ENCODE results near the gene SLC35F6. TPM values are rescaled to one million over a fixed set of nuclear protein-coding genes. Genes with fewer than 3 reads are reported as not detected.

The SLC35F6 gene
- total RNA-seq (2021) (10.3 to 12.0 TPM (median 11.9 TPM) in 3 replicates), Bru-seq, nascent RNA (percentile 67 among the genes with signal in this experiment)
- long read RNA-seq, experiment 1, transcript SLC35F6-201 (6 exons, 3,898 nt), result major isoform, 7 of 11 reads
- long read RNA-seq, experiment 1, partial matches to known transcripts, result 0 of 11 reads
- long read RNA-seq, experiment 1, other reads (novel, unspliced or antisense), result 3 of 11 reads
- long read RNA-seq, experiment 2, partial matches to known transcripts, result 0 of 1 reads
- long read RNA-seq, experiment 2, other reads (novel, unspliced or antisense), result 0 of 1 reads
- long read RNA-seq, experiment 3, partial matches to known transcripts, result 0 of 4 reads
- long read RNA-seq, experiment 3, other reads (novel, unspliced or antisense), result 1 of 4 reads

- Mint-ChIP-seq H3K36me3 (no peaks in the 10 kb centered on the region), H3K27me3 (ENCODE audit: low read depth) (peaks cover 14% of the 10 kb centered on the region), H3K4me1 (peaks cover 7% of the 10 kb centered on the region), H3K4me3 (peak within 1 kb of the TSS; percentile 88), H3K27ac (no peak within 1 kb of the TSS), H3K9me3 (no peaks in the 10 kb centered on the region)
- CTCF ChIA-PET, result interaction anchor here (1.1 to 1.4 kb wide), 3 partner anchors 21 to 162 kb away, joined by 3 to 4 read pairs (median 3); partner anchors contain the start of gene CENPA
- peak; percentile 73 for DNase-seq (ENCODE audit: low spot score)
- POLR2A ChIA-PET, result interaction anchor here (0.6 kb wide), 2 partner anchors 18 to 470 kb away, joined by 3 to 9 read pairs; no protein-coding TSS in a partner anchor
- ATAC-seq, result peak; percentile 88
- TF ChIP-seq, protein P1, sequence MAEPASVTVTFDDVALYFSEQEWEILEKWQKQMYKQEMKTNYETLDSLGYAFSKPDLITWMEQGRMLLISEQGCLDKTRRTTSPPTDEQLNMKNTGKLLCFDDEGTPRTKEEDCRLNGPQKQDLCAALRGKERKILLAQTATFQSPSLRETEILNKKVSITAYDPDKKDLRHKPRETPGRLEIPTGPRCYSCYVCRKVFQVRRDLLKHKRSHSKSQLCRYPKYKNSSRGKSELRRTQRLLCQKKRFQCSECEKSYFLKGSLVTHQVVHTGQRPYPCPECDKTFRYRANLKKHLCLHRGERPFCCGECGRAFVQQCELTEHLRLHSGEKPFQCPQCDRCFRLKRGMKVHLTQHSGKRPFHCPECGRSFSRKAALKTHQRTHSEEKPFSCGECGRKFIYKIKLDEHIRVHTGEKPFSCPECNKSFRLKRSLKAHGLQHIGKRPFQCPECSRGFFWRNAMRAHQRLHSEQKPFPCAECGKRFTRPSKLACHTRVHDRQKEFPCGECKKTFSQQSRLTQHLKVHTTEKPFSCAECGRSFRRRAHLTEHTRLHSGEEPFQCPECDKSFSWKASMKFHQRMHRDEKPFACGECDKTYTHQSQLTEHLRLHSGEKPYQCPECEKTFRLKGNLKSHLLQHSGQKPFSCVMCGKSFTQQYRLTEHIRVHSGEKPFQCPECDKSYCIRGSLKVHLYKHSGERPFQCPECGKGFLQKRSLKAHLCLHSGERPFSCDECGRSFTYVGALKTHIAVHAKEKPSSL (CRISPR knock-in tag; conservative IDR thresholded peaks at IDR 0.05), result no peak
- TF ChIP-seq, protein P2, sequence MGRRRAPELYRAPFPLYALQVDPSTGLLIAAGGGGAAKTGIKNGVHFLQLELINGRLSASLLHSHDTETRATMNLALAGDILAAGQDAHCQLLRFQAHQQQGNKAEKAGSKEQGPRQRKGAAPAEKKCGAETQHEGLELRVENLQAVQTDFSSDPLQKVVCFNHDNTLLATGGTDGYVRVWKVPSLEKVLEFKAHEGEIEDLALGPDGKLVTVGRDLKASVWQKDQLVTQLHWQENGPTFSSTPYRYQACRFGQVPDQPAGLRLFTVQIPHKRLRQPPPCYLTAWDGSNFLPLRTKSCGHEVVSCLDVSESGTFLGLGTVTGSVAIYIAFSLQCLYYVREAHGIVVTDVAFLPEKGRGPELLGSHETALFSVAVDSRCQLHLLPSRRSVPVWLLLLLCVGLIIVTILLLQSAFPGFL (CRISPR knock-in tag; IDR thresholded peaks at IDR 0.05; ENCODE audit: borderline replicate concordance), result no peak
- TF ChIP-seq ZNF138 (CRISPR knock-in tag; conservative IDR thresholded peaks at IDR 0.05) (no peak), GABPB1 (CRISPR knock-in tag; IDR thresholded peaks at IDR 0.05) (peak; percentile 64), USF1 (CRISPR knock-in tag; IDR thresholded peaks at IDR 0.05) (peak; percentile 98), HMGXB4 (CRISPR knock-in tag; IDR thresholded peaks at IDR 0.05) (0 out of 2 replicates have a peak, but pooled peaks have one; percentile 59), ETV6 (CRISPR knock-in tag; IDR thresholded peaks at IDR 0.05) (no peak; the same call in 1 of the 2 replicates), TEAD4 (CRISPR knock-in tag; IDR thresholded peaks at IDR 0.05) (no peak), FOXJ3 (CRISPR knock-in tag; IDR thresholded peaks at IDR 0.05; ENCODE audit: borderline replicate concordance) (no peak), GTF2I (CRISPR knock-in tag; conservative IDR thresholded peaks at IDR 0.05) (no peak), PRDM15 (CRISPR knock-in tag; IDR thresholded peaks at IDR 0.05) (no peak), NFYB (CRISPR knock-in tag; conservative IDR thresholded peaks at IDR 0.05; ENCODE audit: low read depth) (peak; percentile 16), ZNF512 (CRISPR knock-in tag; IDR thresholded peaks at IDR 0.05; ENCODE audit: borderline replicate concordance) (no peak)
- TF ChIP-seq, protein P3, sequence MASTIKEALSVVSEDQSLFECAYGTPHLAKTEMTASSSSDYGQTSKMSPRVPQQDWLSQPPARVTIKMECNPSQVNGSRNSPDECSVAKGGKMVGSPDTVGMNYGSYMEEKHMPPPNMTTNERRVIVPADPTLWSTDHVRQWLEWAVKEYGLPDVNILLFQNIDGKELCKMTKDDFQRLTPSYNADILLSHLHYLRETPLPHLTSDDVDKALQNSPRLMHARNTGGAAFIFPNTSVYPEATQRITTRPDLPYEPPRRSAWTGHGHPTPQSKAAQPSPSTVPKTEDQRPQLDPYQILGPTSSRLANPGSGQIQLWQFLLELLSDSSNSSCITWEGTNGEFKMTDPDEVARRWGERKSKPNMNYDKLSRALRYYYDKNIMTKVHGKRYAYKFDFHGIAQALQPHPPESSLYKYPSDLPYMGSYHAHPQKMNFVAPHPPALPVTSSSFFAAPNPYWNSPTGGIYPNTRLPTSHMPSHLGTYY (CRISPR knock-in tag; IDR thresholded peaks at IDR 0.05), result no peak
- TF ChIP-seq, protein P4, sequence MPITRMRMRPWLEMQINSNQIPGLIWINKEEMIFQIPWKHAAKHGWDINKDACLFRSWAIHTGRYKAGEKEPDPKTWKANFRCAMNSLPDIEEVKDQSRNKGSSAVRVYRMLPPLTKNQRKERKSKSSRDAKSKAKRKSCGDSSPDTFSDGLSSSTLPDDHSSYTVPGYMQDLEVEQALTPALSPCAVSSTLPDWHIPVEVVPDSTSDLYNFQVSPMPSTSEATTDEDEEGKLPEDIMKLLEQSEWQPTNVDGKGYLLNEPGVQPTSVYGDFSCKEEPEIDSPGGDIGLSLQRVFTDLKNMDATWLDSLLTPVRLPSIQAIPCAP (CRISPR knock-in tag; IDR thresholded peaks at IDR 0.05), result no peak
- TF ChIP-seq, protein P5, sequence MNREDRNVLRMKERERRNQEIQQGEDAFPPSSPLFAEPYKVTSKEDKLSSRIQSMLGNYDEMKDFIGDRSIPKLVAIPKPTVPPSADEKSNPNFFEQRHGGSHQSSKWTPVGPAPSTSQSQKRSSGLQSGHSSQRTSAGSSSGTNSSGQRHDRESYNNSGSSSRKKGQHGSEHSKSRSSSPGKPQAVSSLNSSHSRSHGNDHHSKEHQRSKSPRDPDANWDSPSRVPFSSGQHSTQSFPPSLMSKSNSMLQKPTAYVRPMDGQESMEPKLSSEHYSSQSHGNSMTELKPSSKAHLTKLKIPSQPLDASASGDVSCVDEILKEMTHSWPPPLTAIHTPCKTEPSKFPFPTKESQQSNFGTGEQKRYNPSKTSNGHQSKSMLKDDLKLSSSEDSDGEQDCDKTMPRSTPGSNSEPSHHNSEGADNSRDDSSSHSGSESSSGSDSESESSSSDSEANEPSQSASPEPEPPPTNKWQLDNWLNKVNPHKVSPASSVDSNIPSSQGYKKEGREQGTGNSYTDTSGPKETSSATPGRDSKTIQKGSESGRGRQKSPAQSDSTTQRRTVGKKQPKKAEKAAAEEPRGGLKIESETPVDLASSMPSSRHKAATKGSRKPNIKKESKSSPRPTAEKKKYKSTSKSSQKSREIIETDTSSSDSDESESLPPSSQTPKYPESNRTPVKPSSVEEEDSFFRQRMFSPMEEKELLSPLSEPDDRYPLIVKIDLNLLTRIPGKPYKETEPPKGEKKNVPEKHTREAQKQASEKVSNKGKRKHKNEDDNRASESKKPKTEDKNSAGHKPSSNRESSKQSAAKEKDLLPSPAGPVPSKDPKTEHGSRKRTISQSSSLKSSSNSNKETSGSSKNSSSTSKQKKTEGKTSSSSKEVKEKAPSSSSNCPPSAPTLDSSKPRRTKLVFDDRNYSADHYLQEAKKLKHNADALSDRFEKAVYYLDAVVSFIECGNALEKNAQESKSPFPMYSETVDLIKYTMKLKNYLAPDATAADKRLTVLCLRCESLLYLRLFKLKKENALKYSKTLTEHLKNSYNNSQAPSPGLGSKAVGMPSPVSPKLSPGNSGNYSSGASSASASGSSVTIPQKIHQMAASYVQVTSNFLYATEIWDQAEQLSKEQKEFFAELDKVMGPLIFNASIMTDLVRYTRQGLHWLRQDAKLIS (CRISPR knock-in tag; IDR thresholded peaks at IDR 0.05; ENCODE audit: borderline replicate concordance), result no peak
Measured at GRCh38 chr2:26764078-26764887, at the start of gene SLC35F6. SLC35F6 (plus strand) TSS chr2:26764284; CDS start chr2:26764350, 66 bp downstream.
